Activated naive CD8-positive, alpha-beta T cell treated with anti-CD3 and anti-CD28 coated beads for 36 hours (primary cell): ENCODE measurements around the gene RNF181. TPM values are rescaled to one million over a fixed set of nuclear protein-coding genes. Genes with fewer than 3 reads are reported as not detected.
"Not testable (repeated sequence)": the region's sequence is repeated elsewhere in the genome, so short reads cannot be mapped to it uniquely, and the experiment has no call there.

ENCODE experiments used
- DNase-seq: peaks from one replicate; pipeline ENCODE4 v3.0.0; 2021
- H3K27ac Mint-ChIP-seq: one replicate; pipeline ENCODE4 v1.8.0; 2022; ENCODE audit warnings: mild to moderate bottlenecking, moderate library complexity, mixed read lengths
- H3K27me3 Mint-ChIP-seq: one replicate; pipeline ENCODE4 v1.8.0; 2022; ENCODE audit warnings: mild to moderate bottlenecking, mixed read lengths
- H3K36me3 Mint-ChIP-seq: one replicate; pipeline ENCODE4 v1.8.0; 2021; ENCODE audit warnings: mild to moderate bottlenecking, mixed read lengths
- H3K4me1 Mint-ChIP-seq: one replicate; pipeline ENCODE4 v1.8.0; 2021; ENCODE audit warnings: mixed read lengths
- H3K4me3 Mint-ChIP-seq: one replicate; pipeline ENCODE4 v1.8.0; 2022; ENCODE audit warnings: mild to moderate bottlenecking, moderate library complexity, mixed read lengths
- H3K9me3 Mint-ChIP-seq: one replicate; pipeline ENCODE4 v1.8.0; 2022; ENCODE audit warnings: mixed read lengths
- total RNA-seq, 2 experiments: library from RNA; stranded (reverse); gene quantifications; one replicate each; pipeline ENCODE4 v1.2.3, GENCODE V29; 2021

The RNF181 gene
- total RNA-seq, 2 experiments from 2014 or later = 90.9 to 104 TPM

GRCh38 chr2:85598594-85599340 is 3.2 kb downstream of the RNF181 start:
- H3K9me3 Mint-ChIP-seq = no peaks in the 10 kb centered on the region
- H3K27me3 Mint-ChIP-seq = no peaks in the 10 kb centered on the region
- H3K27ac Mint-ChIP-seq = no peak overlapping the region
- H3K36me3 Mint-ChIP-seq = peaks cover 8% of the 10 kb centered on the region
- no peak for DNase-seq
- H3K4me3 Mint-ChIP-seq = no peak overlapping the region
- H3K4me1 Mint-ChIP-seq = peaks cover 25% of the 10 kb centered on the region

GRCh38 chr2:85599468-85600234 is 4.1 kb downstream of the RNF181 start:
- Mint-ChIP-seq H3K27ac (no peak overlapping the region), H3K4me3 (no peak overlapping the region), H3K4me1 (peaks cover 23% of the 10 kb centered on the region), H3K36me3 (peaks cover 9% of the 10 kb centered on the region), H3K9me3 (no peaks in the 10 kb centered on the region), H3K27me3 (no peaks in the 10 kb centered on the region)
- no peak for DNase-seq

DNA sequence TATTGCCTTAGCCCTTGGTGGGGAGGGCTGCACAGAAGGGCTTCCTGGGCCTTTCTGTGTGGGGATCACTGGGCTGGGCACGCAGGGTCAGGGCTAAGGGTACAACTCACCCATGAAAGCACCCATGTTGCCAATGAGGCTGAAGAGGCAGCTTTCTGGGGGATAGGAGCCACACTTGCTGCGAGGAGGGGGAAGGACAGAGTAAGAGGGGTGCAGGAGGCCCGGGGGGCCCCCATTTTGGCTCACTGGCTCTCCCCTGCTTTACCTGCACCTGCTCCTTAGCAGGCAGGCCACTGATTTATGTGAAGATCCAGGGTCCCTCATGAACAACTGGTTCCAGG is 4.7 kb downstream of the RNF181 start:
- Mint-ChIP-seq H3K36me3 (peaks cover 9% of the 10 kb centered on the region), H3K9me3 (no peaks in the 10 kb centered on the region), H3K27ac (peak overlapping the region; percentile 60), H3K4me1 (peaks cover 22% of the 10 kb centered on the region), H3K27me3 (no peaks in the 10 kb centered on the region), H3K4me3 (no peak overlapping the region)
- no peak for DNase-seq

DNA sequence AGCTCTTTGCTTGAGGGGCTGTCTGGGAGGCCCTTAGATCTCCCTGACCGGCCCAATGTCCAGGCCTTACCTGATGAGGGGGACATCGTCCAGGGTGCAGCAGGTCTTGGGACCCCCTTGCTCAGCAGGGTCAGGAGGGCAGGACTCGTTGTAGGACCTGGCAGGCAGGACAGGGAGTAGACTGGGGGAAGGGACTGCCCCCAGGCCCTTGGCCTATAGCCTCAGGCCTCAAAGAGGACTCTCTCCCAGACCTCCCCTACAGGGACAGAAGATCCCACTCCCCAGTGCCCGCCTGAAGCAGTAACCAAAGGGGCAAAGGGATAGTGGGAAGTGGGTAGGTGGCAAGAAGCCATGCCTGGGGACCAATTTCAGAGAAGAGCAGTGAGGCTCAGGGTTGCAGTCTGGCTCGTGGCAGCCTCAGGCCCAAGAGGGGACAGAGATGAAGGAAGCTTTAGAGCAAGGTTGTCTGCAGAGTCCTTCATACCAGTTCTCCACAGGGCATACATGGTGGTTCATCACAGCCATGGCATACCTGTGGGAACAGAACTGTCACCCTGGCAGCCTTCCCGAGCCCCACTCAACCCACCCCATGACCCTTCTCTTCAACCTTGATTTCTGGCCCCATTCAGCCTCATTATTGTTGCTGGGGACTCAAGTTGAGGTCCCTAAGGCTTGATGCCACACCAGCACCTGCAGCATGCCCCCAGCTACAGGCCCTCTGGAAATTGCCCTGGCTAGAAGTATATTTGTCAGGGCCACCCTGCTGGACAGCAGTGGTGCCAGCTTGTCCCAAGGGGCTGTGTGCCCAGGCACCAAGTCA is 5.6 kb downstream of the RNF181 start:
- H3K9me3 Mint-ChIP-seq = no peaks in the 10 kb centered on the region
- no peaks in the 10 kb centered on the region for H3K27me3 Mint-ChIP-seq
- H3K4me3 Mint-ChIP-seq = peak overlapping the region; percentile 80
- H3K4me1 Mint-ChIP-seq = peaks cover 24% of the 10 kb centered on the region
- peaks cover 6% of the 10 kb centered on the region for H3K36me3 Mint-ChIP-seq
- no peak for DNase-seq
- H3K27ac Mint-ChIP-seq = peak overlapping the region; percentile 79

- Mint-ChIP-seq H3K27ac (peak overlapping the region; percentile 79), H3K27me3 (no peaks in the 10 kb centered on the region), H3K36me3 (peaks cover 6% of the 10 kb centered on the region), H3K9me3 (no peaks in the 10 kb centered on the region), H3K4me3 (peak overlapping the region; percentile 80), H3K4me1 (peaks cover 20% of the 10 kb centered on the region)
- no peak for DNase-seq
Measured at GRCh38 chr2:85601771-85602475, 6.4 kb downstream of the RNF181 start.

GRCh38 chr2:85602476-85603234 is 7.1 kb downstream of the RNF181 start, which contains the start of gene TMEM150A:
Gene TMEM150A, minus strand, starts transcription at chr2:85602698. Its CDS starts 750 bp downstream, at chr2:85601948.
- H3K9me3 Mint-ChIP-seq = no peaks in the 10 kb centered on the region
- H3K27me3 Mint-ChIP-seq = no peaks in the 10 kb centered on the region
- H3K4me3 Mint-ChIP-seq = peak within 1 kb of the TSS; percentile 90
- peaks cover 5% of the 10 kb centered on the region for H3K36me3 Mint-ChIP-seq
- H3K27ac Mint-ChIP-seq = peak within 1 kb of the TSS; percentile 79
- peak; percentile 94 for DNase-seq
- H3K4me1 Mint-ChIP-seq = peaks cover 19% of the 10 kb centered on the region

- DNase-seq, H3K36me3 Mint-ChIP-seq, H3K9me3 Mint-ChIP-seq, H3K27me3 Mint-ChIP-seq: not testable (repeated sequence)
- H3K27ac Mint-ChIP-seq = peak overlapping the region; percentile 52
- H3K4me1 Mint-ChIP-seq = peaks cover 25% of the 10 kb centered on the region
- H3K4me3 Mint-ChIP-seq = peak overlapping the region; percentile 90
Measured at GRCh38 chr2:85604133-85604444, 8.5 kb downstream of the RNF181 start.

- no peak overlapping the region for H3K4me3 Mint-ChIP-seq
- H3K36me3 Mint-ChIP-seq = peaks cover 10% of the 10 kb centered on the region
- no peaks in the 10 kb centered on the region for H3K9me3 Mint-ChIP-seq
- H3K4me1 Mint-ChIP-seq = peaks cover 29% of the 10 kb centered on the region
- H3K27ac Mint-ChIP-seq = peak overlapping the region; percentile 45
- DNase-seq = no peak
- no peaks in the 10 kb centered on the region for H3K27me3 Mint-ChIP-seq
Measured at GRCh38 chr2:85604568-85605339, 9.2 kb downstream of the RNF181 start.

- Mint-ChIP-seq H3K4me3 (no peak overlapping the region), H3K36me3 (peaks cover 15% of the 10 kb centered on the region), H3K27me3 (no peaks in the 10 kb centered on the region), H3K4me1 (peaks cover 34% of the 10 kb centered on the region), H3K9me3 (no peaks in the 10 kb centered on the region), H3K27ac (peak overlapping the region; percentile 45)
- no peak for DNase-seq
Measured at GRCh38 chr2:85605406-85606115, 10.0 kb downstream of the RNF181 start.

DNA sequence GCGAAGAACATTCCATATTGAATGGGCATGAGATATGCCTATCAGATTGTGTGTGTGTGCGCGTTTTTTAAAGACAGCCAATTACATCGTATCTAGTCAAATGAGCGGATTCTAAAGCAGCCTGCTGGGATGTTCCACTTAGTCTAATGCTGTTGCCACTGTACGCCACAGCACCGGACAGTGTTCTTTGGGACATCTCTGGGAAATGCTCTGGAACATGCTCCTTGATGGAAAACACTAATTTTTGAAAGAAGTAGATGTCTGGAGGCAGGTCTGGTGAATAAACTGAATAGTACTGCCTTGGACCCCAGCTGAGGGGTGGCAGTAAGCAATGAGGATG is 10.5 kb downstream of the RNF181 start:
- no peak for DNase-seq
- Mint-ChIP-seq H3K27me3 (no peaks in the 10 kb centered on the region), H3K4me3 (no peak overlapping the region), H3K4me1 (peaks cover 36% of the 10 kb centered on the region), H3K27ac (peak overlapping the region; percentile 3), H3K9me3 (no peaks in the 10 kb centered on the region), H3K36me3 (peaks cover 15% of the 10 kb centered on the region)

DNA sequence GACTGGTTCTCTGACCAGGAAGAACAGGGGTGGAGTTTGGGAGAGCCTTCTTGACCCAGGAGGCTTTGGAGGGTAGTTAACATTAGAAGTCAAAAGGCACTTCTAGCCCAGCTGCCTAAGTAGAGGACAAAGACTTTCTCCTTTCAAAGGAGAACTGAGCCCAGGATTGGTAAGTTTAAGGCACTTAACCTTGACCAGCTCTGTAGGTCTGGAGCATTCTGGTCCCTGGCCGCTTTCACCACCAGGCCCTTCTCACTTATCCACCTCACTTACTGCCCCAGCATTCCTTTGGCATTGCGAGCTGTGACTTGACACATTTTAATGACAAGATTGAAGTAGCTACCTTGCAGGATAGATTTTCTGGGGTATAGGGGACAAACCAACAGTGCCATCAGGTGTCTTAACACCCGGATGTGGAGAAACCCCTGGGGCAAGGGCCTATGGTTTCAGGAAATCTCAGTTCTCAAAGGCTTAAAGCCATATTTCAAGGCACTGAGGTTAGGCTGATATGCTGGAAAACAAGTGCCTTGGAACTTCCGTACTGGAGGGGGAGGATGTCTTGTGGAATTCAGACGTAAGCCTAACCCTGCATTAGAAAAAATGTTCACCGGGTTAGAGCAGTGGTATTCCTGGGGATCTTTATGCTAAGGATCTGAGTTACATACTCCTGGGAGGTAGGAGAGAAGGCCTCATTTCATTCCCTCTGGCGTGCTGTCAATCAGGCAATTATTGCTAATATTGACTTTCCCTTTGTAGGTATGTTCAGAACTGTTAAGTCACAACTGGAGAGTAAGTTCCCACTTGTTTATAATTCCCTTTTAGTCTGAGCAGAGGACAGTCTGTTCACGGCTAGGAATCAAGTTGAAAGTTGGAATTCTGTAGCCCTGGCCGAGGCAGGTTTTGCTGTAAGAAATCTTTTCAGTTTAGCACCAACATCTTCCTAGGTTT is 12.0 kb downstream of the RNF181 start:
- Mint-ChIP-seq H3K36me3 (peaks cover 15% of the 10 kb centered on the region), H3K9me3 (no peaks in the 10 kb centered on the region), H3K27ac (peak overlapping the region; percentile 63), H3K4me1 (peaks cover 35% of the 10 kb centered on the region), H3K27me3 (no peaks in the 10 kb centered on the region), H3K4me3 (no peak overlapping the region)
- no peak for DNase-seq

DNA sequence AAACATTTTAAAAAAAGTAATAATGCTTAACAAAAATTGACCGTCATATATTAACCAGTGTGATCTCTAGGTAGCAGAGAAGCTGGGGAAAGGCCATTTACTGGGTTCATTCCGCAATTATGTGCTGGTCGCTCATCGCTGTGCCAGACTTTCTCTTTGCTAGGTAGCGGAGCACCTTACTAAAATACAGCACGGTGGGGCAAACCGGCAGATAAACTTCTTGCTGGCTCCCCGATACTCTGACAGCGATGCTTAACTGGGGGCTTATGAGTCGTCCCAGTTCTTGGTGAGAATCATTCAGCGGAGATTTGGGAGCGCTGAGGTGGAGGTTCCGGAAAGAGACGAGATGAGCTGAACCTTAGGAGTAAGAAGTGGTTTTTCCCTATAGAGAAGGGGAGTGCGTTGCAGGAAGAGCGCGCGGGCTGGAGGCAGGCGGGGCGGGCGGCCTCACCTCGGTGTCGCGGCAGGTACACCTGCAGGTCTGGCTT is 15.7 kb downstream of the RNF181 start:
- Mint-ChIP-seq H3K4me3 (peak overlapping the region; percentile 100), H3K27me3 (no peaks in the 10 kb centered on the region), H3K9me3 (no peaks in the 10 kb centered on the region), H3K27ac (peak overlapping the region; percentile 95), H3K36me3 (peaks cover 14% of the 10 kb centered on the region), H3K4me1 (peaks cover 22% of the 10 kb centered on the region)
- no peak for DNase-seq
